Medulla oblongata (tissue), 1 donor: Measurements from ENCODE around the gene LGR5.
"Not testable (repeated sequence)": the region's sequence is repeated elsewhere in the genome, so short reads cannot be mapped to it uniquely, and the experiment has no call there.

Source experiments
- DNase-seq: peaks from one replicate; pipeline ENCODE4 v3.0.0-alpha.2; 2015; ENCODE audit errors: extremely low spot score

LGR5 gene

DNA sequence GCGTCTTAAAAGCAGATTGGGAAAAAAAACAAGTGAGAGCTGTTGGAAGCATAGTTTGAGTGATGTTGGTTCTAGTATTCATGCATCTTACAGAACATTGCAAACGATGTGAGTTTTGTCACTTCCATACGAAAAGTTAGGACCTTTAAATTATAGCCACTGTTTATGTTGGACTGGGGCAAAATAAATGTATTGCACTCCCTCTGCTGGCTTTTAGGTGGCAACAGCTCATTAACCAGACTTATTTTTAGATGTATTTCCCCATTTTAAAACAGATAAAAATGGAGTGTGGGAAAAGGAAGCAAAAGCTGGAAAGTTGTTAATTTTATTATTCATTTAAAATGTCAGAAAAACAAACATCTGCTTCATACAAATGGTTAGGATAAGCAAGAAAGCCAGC, 111.9 kb downstream of the LGR5 start:
- peak; percentile 41 for DNase-seq

DNA sequence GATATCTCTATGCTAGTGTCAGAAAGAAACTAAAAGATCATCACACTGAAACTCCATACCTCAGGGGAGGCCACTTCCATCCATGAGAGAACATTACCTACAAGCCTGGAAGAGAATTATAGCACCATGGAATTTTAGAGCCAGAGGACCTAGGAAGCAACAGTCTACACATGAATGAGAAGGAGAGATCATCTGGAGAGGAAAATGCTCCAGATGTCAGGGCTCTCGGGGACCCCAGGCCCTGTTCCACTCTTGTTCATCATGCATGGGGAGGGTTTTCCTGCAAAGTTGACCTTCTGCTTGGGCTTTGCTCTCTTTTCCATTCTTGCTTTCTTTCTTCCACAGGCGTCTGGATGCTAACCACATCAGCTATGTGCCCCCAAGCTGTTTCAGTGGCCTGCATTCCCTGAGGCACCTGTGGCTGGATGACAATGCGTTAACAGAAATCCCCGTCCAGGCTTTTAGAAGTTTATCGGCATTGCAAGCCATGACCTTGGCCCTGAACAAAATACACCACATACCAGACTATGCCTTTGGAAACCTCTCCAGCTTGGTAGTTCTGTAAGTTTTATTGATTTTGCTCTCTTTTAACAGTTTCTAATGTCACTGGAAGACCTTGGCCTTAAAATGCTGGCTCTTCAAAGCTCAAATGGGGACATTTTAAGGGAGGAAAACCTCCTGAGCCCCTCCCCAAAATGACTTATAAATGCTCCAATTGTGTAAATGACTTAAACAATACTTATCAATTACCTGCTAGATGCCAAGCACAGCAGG, 113.3 kb downstream of the LGR5 start:
- DNase-seq = no peak

DNA sequence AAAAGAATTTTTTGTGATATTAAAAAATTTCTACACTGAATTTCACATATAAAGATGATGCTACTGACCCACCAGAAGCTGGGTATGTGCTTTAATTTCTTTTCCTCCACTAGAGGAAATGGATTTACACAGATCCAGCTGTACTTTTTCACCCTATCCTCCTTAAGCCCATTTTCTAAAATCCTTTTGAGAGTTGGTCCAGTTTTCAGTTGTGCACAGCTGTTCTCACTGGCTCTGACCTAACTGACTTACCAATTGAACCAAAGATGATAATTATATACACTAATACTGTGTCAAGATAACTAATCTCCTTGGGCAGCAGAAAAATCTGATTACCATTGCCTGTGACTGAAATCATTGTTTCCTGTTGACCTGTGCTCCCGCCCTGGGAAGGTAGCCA, 115.6 kb downstream of the LGR5 start:
- DNase-seq = no peak

DNA sequence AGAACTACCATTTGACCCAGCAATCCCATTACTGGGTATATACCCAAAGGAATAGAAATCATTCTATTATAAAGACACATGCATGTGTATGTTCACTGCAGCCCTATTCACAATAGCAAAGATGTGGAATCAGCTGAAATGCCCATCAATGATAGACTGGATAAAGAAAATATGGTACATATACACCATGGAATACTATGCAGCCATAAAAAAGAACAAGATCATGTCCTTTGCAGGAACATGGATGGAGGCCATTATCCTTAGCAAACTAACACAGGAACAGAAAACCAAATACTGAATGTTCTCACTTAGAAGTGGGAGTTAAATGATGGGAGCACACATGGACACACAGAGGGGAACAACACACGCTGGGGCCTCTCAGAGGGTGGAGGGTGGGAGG, 116.2 kb downstream of the LGR5 start:
- DNase-seq = not testable (repeated sequence)

DNA sequence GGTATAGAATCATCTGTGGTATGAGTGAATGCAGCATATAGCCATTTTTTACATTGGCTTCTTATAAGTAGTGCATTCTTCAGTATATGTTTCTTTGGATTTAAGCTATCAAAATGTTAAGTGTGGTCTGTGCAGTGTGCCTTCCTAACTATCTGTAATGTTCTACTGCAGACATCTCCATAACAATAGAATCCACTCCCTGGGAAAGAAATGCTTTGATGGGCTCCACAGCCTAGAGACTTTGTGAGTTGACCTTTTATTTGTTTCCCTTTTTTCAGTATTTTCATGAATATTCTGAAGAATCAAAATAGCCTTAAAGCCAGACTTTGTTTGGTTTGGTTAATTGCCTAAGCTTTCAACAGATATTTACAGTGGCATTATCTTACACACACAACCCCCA, 116.8 kb downstream of the LGR5 start:
- DNase-seq = no peak

DNA sequence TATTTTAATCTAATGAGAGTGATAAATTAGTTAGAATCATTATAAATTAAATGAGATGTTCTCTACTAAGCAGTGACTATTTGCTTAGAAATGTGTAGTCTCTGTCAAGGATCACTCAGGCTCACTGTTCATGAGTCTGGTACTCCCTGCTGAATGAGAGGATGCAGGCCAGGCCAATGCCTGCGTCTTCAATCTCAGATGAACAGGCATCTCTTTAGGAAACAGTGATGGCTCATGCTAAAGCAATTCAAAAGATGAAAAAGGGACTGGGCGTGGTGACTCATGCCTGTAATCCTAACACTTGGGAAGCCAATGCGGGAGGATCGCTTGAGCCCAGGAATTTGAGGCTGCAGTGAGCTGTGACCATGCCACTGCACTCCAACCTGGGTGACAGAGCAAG, 117.3 kb downstream of the LGR5 start:
- no peak for DNase-seq

DNA sequence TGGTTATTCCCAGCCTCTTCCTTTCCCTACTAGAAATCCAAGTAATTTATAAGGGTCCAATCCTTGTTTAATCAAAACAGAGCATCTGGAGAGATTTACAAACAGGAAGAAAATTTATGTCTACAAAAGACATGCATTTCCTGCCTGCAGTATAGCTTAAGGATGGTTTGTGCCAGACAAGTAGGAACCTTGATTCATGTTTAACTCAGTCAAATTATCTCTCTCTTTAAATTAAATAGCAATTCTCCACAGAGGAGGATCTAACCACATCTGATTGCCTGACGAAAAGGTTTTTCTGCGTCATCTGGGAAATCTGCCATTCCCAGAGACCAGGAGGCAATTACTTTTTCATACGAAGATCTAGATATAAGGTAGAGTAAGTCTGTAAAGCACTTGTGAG, 118.8 kb downstream of the LGR5 start:
- DNase-seq = no peak

DNA sequence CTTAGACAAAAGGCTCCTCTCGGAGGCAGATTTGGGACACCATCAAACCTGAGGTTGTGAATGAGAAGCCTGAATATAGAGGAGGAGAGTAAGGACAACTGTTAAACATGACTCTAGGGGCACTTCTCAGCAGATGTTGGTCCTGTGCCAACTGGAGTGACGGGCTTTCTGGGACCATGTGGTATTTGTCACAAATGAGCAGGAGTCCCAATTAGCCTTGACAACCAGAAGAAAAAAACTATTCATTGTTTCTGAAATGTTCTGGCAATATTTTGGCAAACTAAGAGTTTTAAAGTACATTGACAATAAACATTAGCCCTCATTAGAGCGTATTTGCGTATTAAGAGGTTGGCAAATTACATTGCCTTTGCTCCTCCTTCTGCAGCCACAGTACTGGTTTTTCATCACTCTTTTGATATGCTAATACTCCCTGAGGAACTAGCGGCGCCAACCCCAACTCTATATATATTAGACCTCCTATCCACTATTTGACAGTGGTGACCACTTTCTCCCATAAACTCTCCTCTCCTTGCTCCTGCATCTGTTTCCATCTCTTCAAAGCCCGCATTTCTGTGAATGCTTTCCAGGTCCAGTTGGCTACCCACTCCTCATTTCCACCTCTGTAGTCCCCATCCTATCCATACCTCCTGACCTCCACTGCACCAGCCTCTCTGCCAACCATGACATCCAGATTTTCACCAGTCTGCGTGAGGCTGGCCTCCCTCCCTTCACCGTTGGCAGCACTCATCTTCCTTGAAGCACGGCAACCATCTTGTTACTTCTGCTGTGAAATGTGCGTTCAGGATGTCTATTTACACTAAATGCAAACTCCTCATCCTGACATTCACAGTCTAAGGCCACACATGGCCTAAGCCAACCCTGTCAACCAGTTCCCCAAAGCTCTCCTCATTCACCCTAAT, 123.3 kb downstream of the LGR5 start:
- DNase-seq = no peak

DNA sequence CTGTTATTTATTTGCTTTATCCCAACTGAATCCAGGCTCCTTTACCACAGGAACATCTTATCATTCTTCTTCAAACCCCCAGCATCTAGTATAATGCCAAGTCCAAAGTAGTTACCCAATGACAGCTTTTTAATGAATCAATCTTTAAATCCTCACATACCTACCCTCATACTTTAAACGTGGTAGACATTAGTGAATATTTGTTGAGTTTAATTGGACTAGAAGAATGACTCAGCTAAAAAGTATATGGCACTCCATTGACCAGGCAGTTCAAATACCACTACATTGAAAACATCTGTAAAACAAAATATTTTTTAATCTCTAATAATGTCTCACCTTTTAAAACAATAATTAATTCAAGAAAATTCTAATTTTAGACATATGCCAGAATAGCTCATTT, 125.9 kb downstream of the LGR5 start:
- DNase-seq = no peak

DNA sequence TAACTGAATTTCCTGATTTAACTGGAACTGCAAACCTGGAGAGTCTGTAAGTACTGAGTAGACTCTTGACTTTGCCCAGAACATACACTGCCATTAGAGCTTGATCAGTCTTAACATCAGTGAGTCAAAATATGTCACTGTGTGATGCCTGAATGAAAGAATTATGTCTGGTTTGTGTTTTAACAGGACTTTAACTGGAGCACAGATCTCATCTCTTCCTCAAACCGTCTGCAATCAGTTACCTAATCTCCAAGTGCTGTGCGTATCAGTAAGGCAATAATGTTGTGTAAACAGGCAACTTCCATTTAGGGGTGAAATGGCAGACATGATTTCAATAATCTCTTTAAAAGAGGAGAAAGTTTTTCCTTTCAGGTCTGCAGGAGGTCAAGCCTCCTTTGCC, 127.1 kb downstream of the LGR5 start:
- DNase-seq = no peak

DNA sequence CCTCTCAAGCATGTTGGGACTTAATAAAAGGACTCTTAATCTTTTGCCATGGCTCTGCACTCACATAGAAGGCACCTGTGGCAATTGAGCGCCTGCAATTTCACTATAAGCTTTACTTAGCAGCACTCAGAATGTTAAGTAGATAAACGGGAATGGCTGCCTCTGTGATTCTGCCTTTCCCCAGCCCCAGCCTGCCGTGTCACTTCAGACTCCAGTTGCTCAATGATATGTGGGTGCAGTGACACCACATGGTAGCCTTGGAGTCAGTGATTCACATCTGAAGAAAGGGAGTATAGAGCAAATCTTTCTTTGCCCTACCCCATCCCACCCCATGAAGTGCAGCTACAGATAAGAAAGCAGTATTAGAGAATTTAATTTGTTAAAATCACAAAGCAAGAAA, 127.9 kb downstream of the LGR5 start:
- DNase-seq = no peak

DNA sequence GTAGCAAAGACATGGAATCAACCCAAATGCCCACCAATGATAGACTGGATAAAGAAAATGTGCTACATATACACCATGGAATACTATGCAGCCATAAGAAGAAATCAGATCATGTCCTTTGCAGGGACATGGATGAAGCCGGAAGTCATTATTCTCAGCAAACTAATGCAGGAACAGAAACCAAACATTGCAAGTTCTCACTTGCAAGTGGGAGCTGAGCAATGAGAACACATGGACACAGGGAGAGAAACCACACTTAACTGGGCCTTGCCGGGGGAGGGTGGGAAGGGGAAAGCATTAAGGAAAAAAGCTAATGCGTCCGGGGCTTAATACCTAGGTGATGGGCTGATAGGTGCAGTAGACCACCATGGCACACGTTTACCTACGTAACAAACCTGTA, 130.3 kb downstream of the LGR5 start:
- DNase-seq = not testable (repeated sequence)

DNA sequence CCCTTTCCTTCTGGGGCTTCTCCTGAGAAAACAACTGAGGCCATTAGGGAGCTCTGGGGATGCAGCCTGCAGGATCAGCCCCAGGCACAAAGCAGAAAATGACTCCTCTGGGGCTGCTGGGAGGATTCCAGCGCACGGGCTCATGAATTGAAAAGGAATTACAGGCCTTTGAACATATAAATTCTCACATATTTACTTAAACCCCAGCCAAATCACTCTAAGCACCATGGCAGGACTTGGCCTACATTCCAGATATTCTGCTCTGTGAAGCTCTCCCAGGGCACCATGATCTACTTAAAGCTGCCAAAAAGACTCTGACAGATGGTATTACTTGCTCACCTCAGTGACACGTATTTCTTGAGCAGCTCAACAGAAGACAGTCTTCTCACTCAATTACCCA, 136.9 kb downstream of the LGR5 start:
- no peak for DNase-seq

DNA sequence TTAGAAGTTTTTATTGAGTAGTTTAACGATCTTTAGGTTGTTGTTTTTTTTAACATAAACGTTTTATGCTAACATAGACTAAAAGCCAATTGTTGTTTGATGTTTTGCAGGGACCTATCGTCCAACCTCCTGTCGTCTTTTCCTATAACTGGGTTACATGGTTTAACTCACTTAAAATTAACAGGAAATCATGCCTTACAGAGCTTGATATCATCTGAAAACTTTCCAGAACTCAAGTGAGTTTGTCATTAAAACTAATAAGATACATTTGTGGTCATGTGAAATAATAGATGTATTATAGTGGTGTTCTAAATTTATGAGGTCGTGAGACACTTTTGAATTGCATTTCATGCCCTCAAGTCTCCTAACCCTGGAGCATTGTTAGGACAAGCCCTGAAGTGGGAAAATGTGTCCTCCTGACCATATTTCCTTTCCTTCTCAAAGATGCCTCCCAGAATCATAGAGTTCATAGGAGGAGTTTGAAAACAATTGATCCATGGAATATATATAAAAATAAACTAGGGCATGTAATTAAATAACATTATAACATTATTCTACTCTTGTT, 139.2 kb downstream of the LGR5 start:
- DNase-seq = no peak

DNA sequence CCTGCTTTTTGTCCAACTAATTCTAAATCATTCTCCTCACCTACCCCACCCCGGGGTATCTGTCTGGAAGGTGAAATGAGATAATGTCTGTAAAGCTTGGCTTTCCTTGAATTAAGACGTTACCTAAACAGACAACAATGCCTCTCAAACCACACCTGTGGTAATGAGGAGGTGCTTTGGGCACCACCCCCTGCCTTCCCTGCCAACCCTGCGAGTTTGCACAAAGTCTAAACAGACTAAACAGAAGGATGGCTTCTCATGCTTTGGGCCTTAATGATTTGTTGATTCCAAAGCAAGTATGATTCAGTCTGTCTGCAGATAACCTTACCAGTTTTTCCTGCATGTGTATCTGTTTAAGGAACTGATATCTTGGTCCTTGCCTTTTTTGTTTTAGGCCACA, 141.6 kb downstream of the LGR5 start:
- DNase-seq = no peak

DNA sequence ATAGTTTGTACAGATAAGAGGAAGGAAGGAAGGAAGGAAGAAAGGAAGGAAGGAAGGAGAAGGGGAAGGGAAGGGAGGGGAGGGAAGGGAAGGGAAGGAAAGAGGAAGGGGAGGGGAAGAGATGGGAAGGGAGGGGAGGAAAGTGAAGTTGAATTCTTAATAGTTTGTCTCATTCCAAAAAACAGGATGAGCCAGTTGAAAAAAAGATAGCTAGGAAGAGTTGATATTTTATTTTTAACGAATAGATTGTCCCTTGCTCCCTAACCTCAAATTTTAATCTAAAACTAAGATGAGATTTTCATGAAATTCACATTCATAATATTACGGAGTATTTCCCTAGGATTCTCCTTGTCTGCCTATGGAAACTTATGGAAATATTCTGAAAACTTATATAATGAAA, 143.3 kb downstream of the LGR5 start:
- no peak for DNase-seq

DNA sequence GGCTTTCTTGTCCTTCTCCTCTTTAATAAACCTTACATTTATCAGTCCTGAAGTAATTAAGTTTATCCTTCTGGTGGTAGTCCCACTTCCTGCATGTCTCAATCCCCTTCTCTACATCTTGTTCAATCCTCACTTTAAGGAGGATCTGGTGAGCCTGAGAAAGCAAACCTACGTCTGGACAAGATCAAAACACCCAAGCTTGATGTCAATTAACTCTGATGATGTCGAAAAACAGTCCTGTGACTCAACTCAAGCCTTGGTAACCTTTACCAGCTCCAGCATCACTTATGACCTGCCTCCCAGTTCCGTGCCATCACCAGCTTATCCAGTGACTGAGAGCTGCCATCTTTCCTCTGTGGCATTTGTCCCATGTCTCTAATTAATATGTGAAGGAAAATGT, 144.8 kb downstream of the LGR5 start:
- DNase-seq = no peak

DNA sequence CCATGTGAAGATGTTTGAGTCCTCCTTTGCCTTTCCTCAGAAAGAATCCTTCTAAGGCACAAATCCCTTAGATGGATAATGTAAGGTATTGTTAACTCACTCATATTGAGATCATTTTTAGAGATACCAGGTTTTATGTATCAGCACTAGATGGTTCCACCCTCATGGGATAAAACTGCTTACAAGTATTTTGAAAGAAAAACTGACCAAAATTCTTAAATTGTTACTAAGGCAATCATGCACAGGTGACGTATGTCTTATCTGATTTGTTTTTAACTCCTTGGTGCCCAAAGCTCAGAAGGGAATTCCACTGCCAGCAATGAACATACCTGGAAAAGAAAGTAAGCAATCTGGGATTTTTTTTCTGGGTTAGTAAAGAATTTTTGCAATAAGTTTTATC, 145.6 kb downstream of the LGR5 start:
- no peak for DNase-seq

DNA sequence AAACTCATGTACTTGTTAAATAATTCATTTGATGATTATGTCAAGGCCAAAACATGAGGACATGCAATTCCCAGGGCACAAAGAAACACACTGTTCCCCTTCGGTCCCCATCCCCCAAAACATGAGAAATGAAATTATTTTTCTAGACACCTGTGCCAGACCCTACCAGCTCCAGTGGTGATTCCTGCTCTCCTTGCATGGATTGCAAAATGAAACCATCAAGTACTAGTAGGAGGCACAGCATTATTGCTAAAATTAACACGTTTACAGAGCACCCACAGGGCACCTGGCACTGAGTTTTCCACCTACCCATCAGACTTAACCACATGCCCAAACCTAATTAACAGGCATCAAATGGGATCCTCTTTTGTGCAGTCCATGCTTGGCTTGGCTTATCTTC, 147.4 kb downstream of the LGR5 start:
- DNase-seq = no peak

DNA sequence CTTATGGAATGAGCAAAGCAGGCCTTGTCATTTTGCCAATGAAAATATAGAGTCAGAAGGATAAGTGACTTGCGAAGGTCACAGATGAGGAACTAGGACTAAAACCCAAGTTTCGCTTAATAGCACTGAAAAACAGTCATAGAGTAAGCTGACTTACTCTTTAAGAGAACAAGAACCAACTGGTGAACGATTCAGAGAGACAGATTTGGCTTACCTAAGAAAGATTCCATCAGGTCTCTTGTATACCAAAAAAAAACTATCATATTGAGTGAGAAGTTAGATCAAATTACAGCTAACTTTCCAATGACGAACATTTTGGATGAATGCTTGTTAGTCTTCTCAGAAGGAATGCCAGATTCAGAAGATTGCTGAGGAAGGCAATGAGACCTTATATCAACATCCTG, 149.9 kb downstream of the LGR5 start:
- no peak for DNase-seq

DNA sequence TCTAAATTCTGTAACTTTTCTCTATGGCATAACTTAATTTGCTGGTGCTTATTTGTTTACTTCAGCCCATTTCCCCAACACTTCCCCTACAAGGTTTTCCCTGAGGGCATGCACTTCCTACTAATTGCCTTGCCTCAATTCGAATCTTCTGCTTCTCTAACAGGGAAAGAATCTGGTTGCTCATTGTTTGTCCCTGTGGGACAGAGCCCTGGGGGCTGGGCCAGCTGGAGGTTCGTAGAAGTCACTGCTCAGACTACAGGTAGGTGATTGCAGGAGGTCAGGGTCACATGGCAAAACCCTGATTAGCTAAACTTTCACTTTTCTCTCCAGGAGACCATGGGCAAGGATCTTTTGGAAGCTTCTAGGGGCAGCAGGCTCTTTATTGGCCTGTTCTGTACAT, 152.0 kb downstream of the LGR5 start:
- DNase-seq = no peak

DNA sequence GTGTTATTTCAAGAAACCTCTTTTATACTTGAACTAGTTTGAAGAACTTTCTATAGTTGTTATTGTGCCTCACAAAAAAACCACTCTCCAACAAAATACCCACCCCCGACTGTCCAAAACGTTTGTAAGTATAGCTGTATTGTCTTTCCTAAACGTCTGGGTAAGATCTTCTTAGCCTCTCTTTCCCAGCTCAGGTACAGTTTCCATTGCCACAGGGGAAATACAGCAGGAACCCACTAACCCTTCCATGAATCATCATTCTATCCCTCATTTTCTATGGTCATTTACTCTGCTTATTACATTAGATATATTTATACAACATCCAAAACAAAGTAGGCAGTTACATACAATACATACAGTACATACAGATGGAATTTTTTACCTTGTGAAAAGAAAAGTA, 153.2 kb downstream of the LGR5 start:
- no peak for DNase-seq
